ENCODE data around the gene ASPG. TPM values are rescaled to one million over a fixed set of nuclear protein-coding genes. Genes with fewer than 3 reads are reported as not detected.

ASPG gene
- total and polyA plus RNA-seq, 5 donors from 2014 or later = not detected

DNA sequence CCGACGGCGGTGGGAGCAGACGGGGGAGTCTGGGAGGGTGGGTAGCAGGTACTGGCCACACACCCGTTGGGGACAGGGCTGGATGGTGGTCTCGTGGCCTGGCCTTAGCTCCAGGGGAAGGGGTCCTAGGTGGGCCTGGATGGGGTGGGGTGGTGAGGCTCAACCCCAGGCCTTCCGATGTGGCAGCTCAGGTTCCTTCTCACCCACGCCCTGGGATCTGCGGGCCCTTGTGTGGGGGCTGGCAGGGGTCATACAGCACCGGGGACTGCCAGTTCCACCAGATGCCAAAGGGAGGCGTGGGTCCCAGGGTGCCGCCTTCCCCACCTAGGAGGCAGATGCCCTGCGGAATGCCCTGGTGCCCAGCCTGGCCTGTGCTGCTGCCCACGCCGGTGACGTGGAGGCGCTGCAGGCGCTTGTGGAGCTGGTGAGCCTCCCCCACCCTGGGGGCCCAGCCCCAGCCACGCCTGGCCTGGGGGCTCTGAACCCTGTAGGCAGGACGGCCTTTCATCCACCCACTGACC is 21.0 kb downstream of the ASPG start:
- no peaks in the 10 kb centered on the region for H3K27me3 ChIP-seq (ENCODE audit: control insufficient read depth, insufficient read depth, low read length)
- DNase-seq (no peak), ATAC-seq (ENCODE audit: low read depth in 2 of 2) (no peak)
- Mint-ChIP-seq H3K4me3 (no peak overlapping the region), H3K9me3 (no peaks in the 10 kb centered on the region), H3K27ac (no peak overlapping the region), H3K4me1 (no peaks in the 10 kb centered on the region), H3K36me3 (no peaks in the 10 kb centered on the region), H3K27me3 (no peaks in the 10 kb centered on the region)
- no peak overlapping the region for H3K27ac ChIP-seq (ENCODE audit: insufficient read depth, low read length, poor library complexity, severe bottlenecking)
- no peaks in the 10 kb centered on the region for H3K4me1 ChIP-seq (ENCODE audit: control insufficient read depth, insufficient read depth, low read length, poor library complexity, severe bottlenecking)
- H3K9me3 ChIP-seq (ENCODE audit: control insufficient read depth in 2 of 2, low read length in 2 of 2) = no peaks in the 10 kb centered on the region
- H3K4me3 ChIP-seq (ENCODE audit: low read depth, low read length) = no peak overlapping the region
- no peaks in the 10 kb centered on the region for H3K36me3 ChIP-seq (ENCODE audit: control insufficient read depth, insufficient read depth, low read length)

DNA sequence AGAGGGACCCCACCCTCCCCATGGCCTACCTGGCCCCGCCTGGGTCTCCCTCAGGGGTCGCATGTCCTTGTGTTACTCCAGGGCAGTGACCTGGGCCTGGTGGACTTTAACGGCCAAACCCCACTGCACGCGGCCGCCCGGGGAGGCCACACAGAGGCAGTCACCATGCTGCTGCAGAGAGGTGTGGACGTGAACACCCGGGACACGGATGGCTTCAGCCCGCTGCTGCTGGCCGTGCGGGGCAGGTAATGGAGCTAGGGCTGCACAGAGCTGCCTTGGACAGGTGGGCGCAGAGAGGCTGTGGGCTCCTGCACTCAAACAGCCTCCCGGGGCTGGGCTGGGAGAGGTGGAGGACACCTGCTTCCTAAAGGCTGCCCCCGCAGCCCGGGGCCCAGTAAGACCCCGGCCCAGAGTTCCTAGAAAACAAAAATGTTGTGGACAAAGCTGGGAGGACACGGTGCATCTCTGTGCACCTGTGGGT is 21.6 kb downstream of the ASPG start:
- no peak overlapping the region for H3K4me3 Mint-ChIP-seq
- Histone ChIP-seq H3K36me3 (ENCODE audit: control insufficient read depth, insufficient read depth, low read length) (no peaks in the 10 kb centered on the region), H3K4me1 (ENCODE audit: control insufficient read depth, insufficient read depth, low read length, poor library complexity, severe bottlenecking) (no peaks in the 10 kb centered on the region), H3K27me3 (ENCODE audit: control insufficient read depth, insufficient read depth, low read length) (no peaks in the 10 kb centered on the region), H3K9me3 (ENCODE audit: control insufficient read depth in 2 of 2, low read length in 2 of 2) (no peaks in the 10 kb centered on the region), H3K4me3 (ENCODE audit: low read depth, low read length) (no peak overlapping the region), H3K27ac (ENCODE audit: insufficient read depth, low read length, poor library complexity, severe bottlenecking) (no peak overlapping the region)
- DNase-seq = no peak
- ATAC-seq (ENCODE audit: low read depth in 2 of 2) = no peak
- H3K27ac Mint-ChIP-seq = no peak overlapping the region
- H3K4me1 Mint-ChIP-seq = no peaks in the 10 kb centered on the region
- no peaks in the 10 kb centered on the region for H3K27me3 Mint-ChIP-seq
- H3K9me3 Mint-ChIP-seq = no peaks in the 10 kb centered on the region
- no peaks in the 10 kb centered on the region for H3K36me3 Mint-ChIP-seq

DNA sequence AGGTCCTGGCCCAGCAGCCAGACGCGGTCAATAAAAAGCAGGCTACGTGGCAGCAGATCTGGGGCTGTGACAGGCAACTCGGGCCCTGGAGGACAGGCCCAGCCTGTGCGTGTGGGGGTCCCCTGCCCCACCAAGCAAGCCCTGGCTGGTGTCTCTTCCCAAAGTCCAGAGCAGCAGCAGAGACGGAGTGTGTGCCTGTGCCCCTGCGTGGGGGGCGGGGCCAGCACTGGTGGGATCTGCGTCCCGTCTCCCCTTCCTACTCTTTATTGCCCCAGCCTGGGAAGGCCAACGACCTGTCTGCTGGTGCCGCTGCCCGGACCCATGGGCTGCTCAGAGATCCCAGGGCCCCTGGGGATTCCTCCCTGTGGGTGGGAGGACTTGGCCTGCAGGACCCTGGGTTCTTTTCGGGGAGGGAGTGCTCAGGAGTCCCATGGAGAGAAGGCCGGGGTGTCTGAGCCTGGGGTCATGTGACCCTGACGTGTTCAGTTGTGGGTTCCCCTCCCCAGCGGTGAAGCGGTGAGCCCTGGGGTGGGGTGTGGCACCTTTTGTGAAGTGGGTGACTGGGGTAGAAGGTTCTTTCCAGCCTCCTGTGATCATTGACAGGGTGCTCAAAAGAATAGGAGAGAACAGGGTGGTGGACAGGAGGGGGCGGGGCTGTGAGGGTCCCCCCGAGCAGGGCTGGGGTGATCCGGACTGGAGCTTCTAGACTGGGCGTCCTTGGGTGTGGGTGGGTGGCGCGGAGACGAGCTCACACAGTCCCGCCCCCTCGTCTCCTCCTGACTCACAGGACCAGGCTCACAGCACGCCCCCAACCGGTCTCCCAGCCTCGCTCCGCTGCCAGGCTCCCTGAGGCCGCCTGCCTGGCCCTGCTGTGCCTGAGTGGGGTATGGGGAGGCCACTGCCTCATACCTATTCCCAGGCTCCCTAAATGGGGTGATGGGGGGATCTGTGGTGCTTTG is 22.4 kb downstream of the ASPG start:
- Mint-ChIP-seq H3K36me3 (no peaks in the 10 kb centered on the region), H3K27me3 (no peaks in the 10 kb centered on the region), H3K4me3 (no peak overlapping the region), H3K4me1 (no peaks in the 10 kb centered on the region), H3K27ac (no peak overlapping the region), H3K9me3 (no peaks in the 10 kb centered on the region)
- no peaks in the 10 kb centered on the region for H3K9me3 ChIP-seq (ENCODE audit: control insufficient read depth in 2 of 2, low read length in 2 of 2)
- DNase-seq = no peak
- ATAC-seq (ENCODE audit: low read depth in 2 of 2) = no peak
- H3K4me3 ChIP-seq (ENCODE audit: low read depth, low read length) = no peak overlapping the region
- H3K36me3 ChIP-seq (ENCODE audit: control insufficient read depth, insufficient read depth, low read length) = no peaks in the 10 kb centered on the region
- H3K27me3 ChIP-seq (ENCODE audit: control insufficient read depth, insufficient read depth, low read length) = no peaks in the 10 kb centered on the region
- no peak overlapping the region for H3K27ac ChIP-seq (ENCODE audit: insufficient read depth, low read length, poor library complexity, severe bottlenecking)
- H3K4me1 ChIP-seq (ENCODE audit: control insufficient read depth, insufficient read depth, low read length, poor library complexity, severe bottlenecking) = no peaks in the 10 kb centered on the region

DNA sequence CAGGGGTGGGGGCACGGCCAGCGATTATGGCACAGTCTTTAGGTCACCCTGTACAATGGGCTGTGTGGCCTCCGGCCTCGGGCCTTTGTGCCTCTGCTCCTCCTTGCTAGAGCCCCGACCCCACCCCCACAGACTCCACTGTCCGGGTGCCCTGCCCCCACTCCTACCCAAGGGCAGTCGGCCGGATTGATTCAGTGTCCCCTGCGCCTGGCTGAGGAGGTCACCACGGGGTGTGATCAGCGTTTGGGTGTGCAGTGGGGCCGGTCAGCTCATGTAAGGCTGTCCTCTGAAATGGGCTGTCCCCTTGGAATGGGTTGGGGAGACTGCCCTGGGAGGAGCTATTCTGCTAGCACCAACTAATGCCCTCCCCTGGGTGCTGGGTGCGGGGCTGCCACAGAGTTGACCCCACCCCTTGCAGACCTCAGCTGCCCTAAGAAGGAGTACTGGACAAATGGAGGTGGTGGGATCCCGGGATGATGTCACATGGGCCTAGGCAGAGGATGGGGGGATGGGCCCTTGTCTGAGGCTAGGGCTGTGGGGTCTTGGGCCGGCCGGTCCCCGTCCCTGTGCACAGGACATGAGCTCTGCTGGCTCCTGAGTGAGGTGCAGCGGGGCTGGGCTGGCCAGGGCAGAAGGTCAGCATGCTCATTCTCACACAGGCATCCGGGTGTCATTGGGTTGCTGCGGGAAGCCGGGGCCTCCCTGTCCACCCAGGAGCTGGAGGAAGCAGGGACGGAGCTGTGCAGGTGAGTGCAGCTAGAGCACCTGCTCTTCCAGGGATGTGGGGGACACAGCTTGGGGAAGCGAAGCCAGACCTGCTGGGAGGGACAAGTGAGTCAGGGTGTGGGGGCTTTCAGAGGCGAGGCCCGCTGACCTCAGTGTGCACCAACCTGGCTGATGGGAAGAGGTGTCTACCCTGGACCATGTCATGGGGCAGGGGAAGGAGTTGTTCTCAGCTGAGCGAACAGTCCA is 23.4 kb downstream of the ASPG start:
- Mint-ChIP-seq H3K4me3 (peak overlapping the region in 1 of 4 donors; percentile 58), H3K27ac (no peak overlapping the region), H3K27me3 (no peaks in the 10 kb centered on the region), H3K9me3 (no peaks in the 10 kb centered on the region), H3K4me1 (no peaks in the 10 kb centered on the region), H3K36me3 (no peaks in the 10 kb centered on the region)
- H3K4me3 ChIP-seq (ENCODE audit: low read depth, low read length) = no peak overlapping the region
- DNase-seq (no peak), ATAC-seq (ENCODE audit: low read depth in 2 of 2) (no peak)
- H3K27ac ChIP-seq (ENCODE audit: insufficient read depth, low read length, poor library complexity, severe bottlenecking) = no peak overlapping the region
- no peaks in the 10 kb centered on the region for H3K9me3 ChIP-seq (ENCODE audit: control insufficient read depth in 2 of 2, low read length in 2 of 2)
- H3K27me3 ChIP-seq (ENCODE audit: control insufficient read depth, insufficient read depth, low read length) = no peaks in the 10 kb centered on the region
- H3K4me1 ChIP-seq (ENCODE audit: control insufficient read depth, insufficient read depth, low read length, poor library complexity, severe bottlenecking) = no peaks in the 10 kb centered on the region
- H3K36me3 ChIP-seq (ENCODE audit: control insufficient read depth, insufficient read depth, low read length) = no peaks in the 10 kb centered on the region

DNA sequence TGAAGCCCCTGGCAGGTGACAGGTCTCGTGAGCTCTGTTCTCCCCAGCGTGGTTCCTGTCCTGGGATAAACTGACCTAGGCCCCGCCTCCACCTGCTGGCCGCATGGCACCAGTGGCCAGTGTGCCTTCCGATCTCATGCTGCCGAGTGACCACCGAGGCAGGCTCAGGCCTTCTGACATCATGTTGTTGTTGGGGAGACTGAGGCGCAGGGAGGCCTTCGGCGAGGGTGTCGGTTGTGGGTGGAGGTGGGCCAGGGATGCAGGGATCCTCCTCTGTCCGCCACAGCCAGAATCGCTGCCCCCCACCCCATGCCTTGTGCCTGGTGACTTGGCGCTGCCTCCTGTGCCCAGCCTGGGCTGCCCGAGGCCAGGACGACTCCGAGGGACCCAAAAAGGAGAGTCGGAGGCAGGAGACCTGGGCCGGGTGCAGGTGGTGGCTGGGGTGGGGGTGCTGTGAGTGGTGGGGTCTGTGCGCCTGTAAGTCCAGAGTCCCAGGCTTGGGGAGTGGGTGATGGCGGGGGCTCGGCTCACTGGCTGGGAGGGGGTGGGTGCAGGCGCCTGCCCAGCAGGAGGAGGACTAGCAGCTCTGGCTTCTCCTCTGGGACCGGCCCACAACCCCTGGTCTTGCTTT is 24.3 kb downstream of the ASPG start:
- Mint-ChIP-seq H3K4me1 (no peaks in the 10 kb centered on the region), H3K4me3 (no peak overlapping the region), H3K36me3 (no peaks in the 10 kb centered on the region), H3K27me3 (no peaks in the 10 kb centered on the region), H3K9me3 (no peaks in the 10 kb centered on the region), H3K27ac (no peak overlapping the region)
- Histone ChIP-seq H3K4me3 (ENCODE audit: low read depth, low read length) (no peak overlapping the region), H3K27ac (ENCODE audit: insufficient read depth, low read length, poor library complexity, severe bottlenecking) (no peak overlapping the region), H3K4me1 (ENCODE audit: control insufficient read depth, insufficient read depth, low read length, poor library complexity, severe bottlenecking) (no peaks in the 10 kb centered on the region), H3K9me3 (ENCODE audit: control insufficient read depth in 2 of 2, low read length in 2 of 2) (no peaks in the 10 kb centered on the region), H3K27me3 (ENCODE audit: control insufficient read depth, insufficient read depth, low read length) (no peaks in the 10 kb centered on the region), H3K36me3 (ENCODE audit: control insufficient read depth, insufficient read depth, low read length) (no peaks in the 10 kb centered on the region)
- ATAC-seq (ENCODE audit: low read depth in 2 of 2) (no peak), DNase-seq (no peak)

DNA sequence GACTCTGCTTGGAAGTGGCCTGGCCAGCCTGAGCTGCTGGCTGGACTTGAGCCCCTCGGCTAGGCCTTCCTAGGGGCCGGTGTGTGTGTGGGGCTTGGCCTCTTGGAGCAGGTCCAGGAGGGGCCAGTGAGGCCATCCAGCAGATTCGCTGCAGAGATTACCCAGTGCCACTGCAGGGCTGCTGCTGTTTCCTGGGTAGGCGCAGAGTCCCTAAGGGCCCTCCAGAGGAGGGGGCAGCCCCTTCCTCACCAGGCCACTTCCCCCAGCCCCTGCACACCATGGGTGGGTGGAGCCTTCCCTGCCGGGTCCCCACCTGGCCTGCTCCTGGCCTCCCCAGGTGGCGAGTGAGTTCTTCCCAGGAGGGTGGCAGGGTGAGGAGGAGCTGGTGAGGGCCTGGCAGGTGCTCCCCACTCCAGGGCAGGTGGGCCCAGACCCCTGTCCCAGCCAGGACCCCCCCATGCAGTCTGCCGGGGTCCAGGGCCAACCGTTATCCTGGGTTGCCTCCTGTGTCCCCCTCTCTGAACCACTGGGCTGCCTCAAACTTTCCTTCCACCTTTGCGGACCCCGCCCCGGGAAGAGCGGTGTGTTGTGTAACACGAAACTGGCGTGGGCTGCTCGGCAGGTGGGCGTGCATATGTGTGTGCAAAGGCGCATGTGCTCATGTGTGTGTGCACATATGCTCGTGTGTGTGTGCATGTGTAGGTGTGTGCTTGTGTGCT is 25.1 kb downstream of the ASPG start:
- Mint-ChIP-seq H3K9me3 (peaks cover 0 to 2% (median 0%) of the 10 kb centered on the region in 7 donors), H3K36me3 (no peaks in the 10 kb centered on the region), H3K27me3 (peaks cover 6% of the 10 kb centered on the region), H3K27ac (no peak overlapping the region), H3K4me1 (no peaks in the 10 kb centered on the region), H3K4me3 (no peak overlapping the region)
- H3K36me3 ChIP-seq (ENCODE audit: control insufficient read depth, insufficient read depth, low read length) = no peaks in the 10 kb centered on the region
- DNase-seq = no peak
- H3K27me3 ChIP-seq (ENCODE audit: control insufficient read depth, insufficient read depth, low read length) = no peaks in the 10 kb centered on the region
- ATAC-seq (ENCODE audit: low read depth in 2 of 2) = no peak
- no peaks in the 10 kb centered on the region for H3K9me3 ChIP-seq (ENCODE audit: control insufficient read depth in 2 of 2, low read length in 2 of 2)
- H3K27ac ChIP-seq (ENCODE audit: insufficient read depth, low read length, poor library complexity, severe bottlenecking) = no peak overlapping the region
- no peaks in the 10 kb centered on the region for H3K4me1 ChIP-seq (ENCODE audit: control insufficient read depth, insufficient read depth, low read length, poor library complexity, severe bottlenecking)
- H3K4me3 ChIP-seq (ENCODE audit: low read depth, low read length) = no peak overlapping the region

Measured in CD4-positive, CD25-positive, alpha-beta regulatory T cell (primary cell).